ENCODE results near the gene ALB. TPM values are rescaled to one million over a fixed set of nuclear protein-coding genes. Genes with fewer than 3 reads are reported as not detected.

The ALB gene
- total and polyA plus RNA-seq, 4 donors = 0.07 to 32.8 (median 4.4) TPM

GRCh38 chr4:73391774-73392173 is 12.3 kb upstream of the ALB start:
- Histone ChIP-seq H3K4me1 (ENCODE audit: control insufficient read depth in 5 of 5, insufficient read depth in 5 of 5, low read length in 5 of 5) (no peaks in the 10 kb centered on the region), H3K27ac (ENCODE audit: low read depth in 1 of 2, low read length in 1 of 2) (no peak overlapping the region), H3K4me3 (no peak overlapping the region), H3K36me3 (ENCODE audit: control insufficient read depth in 4 of 4, insufficient read depth in 4 of 4, low read length in 4 of 4) (no peaks in the 10 kb centered on the region), H3K9me3 (ENCODE audit: control insufficient read depth in 4 of 4, insufficient read depth in 3 of 4, low read length in 3 of 4) (no peaks in the 10 kb centered on the region), H3K27me3 (ENCODE audit: control insufficient read depth in 3 of 3, insufficient read depth in 3 of 3, low read length in 2 of 3) (no peaks in the 10 kb centered on the region), H3K9ac (ENCODE audit: insufficient read depth in 1 of 2, low read length in 2 of 2) (no peak overlapping the region)
- no peak for ATAC-seq (ENCODE audit: insufficient read depth, low FRiP score)
- DNase-seq = no peak
- TF ChIP-seq CTCF (IDR thresholded peaks at IDR 0.05; ENCODE audit: control extremely low read depth, extremely low read depth) = no peak

- Histone ChIP-seq H3K4me3 (no peak overlapping the region), H3K36me3 (ENCODE audit: control insufficient read depth in 4 of 4, insufficient read depth in 4 of 4, low read length in 4 of 4) (no peaks in the 10 kb centered on the region), H3K9ac (ENCODE audit: insufficient read depth in 1 of 2, low read length in 2 of 2) (no peak overlapping the region), H3K4me1 (ENCODE audit: control insufficient read depth in 5 of 5, insufficient read depth in 5 of 5, low read length in 5 of 5) (no peaks in the 10 kb centered on the region), H3K9me3 (ENCODE audit: control insufficient read depth in 4 of 4, insufficient read depth in 3 of 4, low read length in 3 of 4) (no peaks in the 10 kb centered on the region), H3K27ac (ENCODE audit: low read depth in 1 of 2, low read length in 1 of 2) (no peak overlapping the region), H3K27me3 (ENCODE audit: control insufficient read depth in 3 of 3, insufficient read depth in 3 of 3, low read length in 2 of 3) (no peaks in the 10 kb centered on the region)
- TF ChIP-seq CTCF (IDR thresholded peaks at IDR 0.05; ENCODE audit: control extremely low read depth, extremely low read depth) = no peak
- DNase-seq (no peak), ATAC-seq (ENCODE audit: insufficient read depth, low FRiP score) (no peak)
- WGBS, 2 donors = 88 to 94% methylated on average over 2 of the region's 2 CpGs
These were observed 11.2 kb upstream of the ALB start for GRCh38 chr4:73392936-73393335.

- H3K9me3 ChIP-seq (ENCODE audit: control insufficient read depth in 4 of 4, insufficient read depth in 3 of 4, low read length in 3 of 4) = no peaks in the 10 kb centered on the region
- H3K4me1 ChIP-seq (ENCODE audit: control insufficient read depth in 5 of 5, insufficient read depth in 5 of 5, low read length in 5 of 5) = no peaks in the 10 kb centered on the region
- H3K36me3 ChIP-seq (ENCODE audit: control insufficient read depth in 4 of 4, insufficient read depth in 4 of 4, low read length in 4 of 4) = no peaks in the 10 kb centered on the region
- DNase-seq (no peak), ATAC-seq (ENCODE audit: insufficient read depth, low FRiP score) (no peak)
- TF ChIP-seq CTCF (IDR thresholded peaks at IDR 0.05; ENCODE audit: control extremely low read depth, extremely low read depth) = no peak
- H3K9ac ChIP-seq (ENCODE audit: insufficient read depth in 1 of 2, low read length in 2 of 2) = no peak overlapping the region
- no peak overlapping the region for H3K4me3 ChIP-seq
- no peak overlapping the region for H3K27ac ChIP-seq (ENCODE audit: low read depth in 1 of 2, low read length in 1 of 2)
- H3K27me3 ChIP-seq (ENCODE audit: control insufficient read depth in 3 of 3, insufficient read depth in 3 of 3, low read length in 2 of 3) = no peaks in the 10 kb centered on the region
- WGBS, 2 donors = 90 to 94% methylated on average over 1 of the region's 1 CpG
These were observed 7.8 kb upstream of the ALB start for GRCh38 chr4:73396304-73396703.
